ENCODE measurements around the gene UGT1A3. TPM values are rescaled to one million over a fixed set of nuclear protein-coding genes. Genes with fewer than 3 reads are reported as not detected.

UGT1A3 gene
- total and polyA plus RNA-seq, 8 donors = not detected

GRCh38 chr2:233780771-233781170, 51.9 kb downstream of the UGT1A3 start:
- intact Hi-C loops (cut with DNase I) = no loop called here
- H3K4me3 ChIP-seq = no peak overlapping the region
- TF ChIP-seq CTCF (IDR thresholded peaks at IDR 0.05) = no peak
- DNase-seq (no peak), FAIRE-seq (no peak), ATAC-seq (no peak)
- H3K4me1 ChIP-seq = no peaks in the 10 kb centered on the region
- no peaks in the 10 kb centered on the region for H3K9me3 ChIP-seq
- no peak overlapping the region for H3K27ac ChIP-seq
- WGBS, 2 donors = 71 to 83% methylated on average over 4 of the region's 4 CpGs
- no peaks in the 10 kb centered on the region for H3K27me3 ChIP-seq
- no peaks in the 10 kb centered on the region for H3K36me3 ChIP-seq

GRCh38 chr2:233789554-233789953, 60.7 kb downstream of the UGT1A3 start:
- TF ChIP-seq CTCF (IDR thresholded peaks at IDR 0.05) = no peak
- DNase-seq = no peak
- no peaks in the 10 kb centered on the region for H3K9me3 ChIP-seq
- H3K4me1 ChIP-seq = no peaks in the 10 kb centered on the region
- no peak overlapping the region for H3K27ac ChIP-seq
- 85 to 89% methylated on average over 7 of the region's 7 CpGs for WGBS, 2 donors
- intact Hi-C loops (cut with DNase I) = no loop called here
- H3K4me3 ChIP-seq = no peak overlapping the region
- H3K36me3 ChIP-seq = no peaks in the 10 kb centered on the region
- FAIRE-seq = no peak
- H3K27me3 ChIP-seq = no peaks in the 10 kb centered on the region
- ATAC-seq = no peak

- Histone ChIP-seq H3K4me3 (no peak overlapping the region), H3K9me3 (no peaks in the 10 kb centered on the region), H3K27ac (no peak overlapping the region), H3K4me1 (no peaks in the 10 kb centered on the region), H3K27me3 (no peaks in the 10 kb centered on the region), H3K36me3 (no peaks in the 10 kb centered on the region)
- DNase-seq = no peak
- no peak for ATAC-seq
- intact Hi-C loops (cut with DNase I) = no loop called here
- WGBS, 2 donors = 68 to 72% methylated on average over 18 of the region's 18 CpGs
- no peak for TF ChIP-seq CTCF (IDR thresholded peaks at IDR 0.05)
- FAIRE-seq = no peak
Observed at GRCh38 chr2:233791151-233791882, 62.5 kb downstream of the UGT1A3 start.

- no peak for ATAC-seq
- intact Hi-C loops (cut with DNase I) = no loop called here
- no peak for FAIRE-seq
- no peaks in the 10 kb centered on the region for H3K9me3 ChIP-seq
- H3K27me3 ChIP-seq = no peaks in the 10 kb centered on the region
- TF ChIP-seq CTCF (IDR thresholded peaks at IDR 0.05) = no peak
- H3K27ac ChIP-seq = no peak overlapping the region
- no peak for DNase-seq
- no peak overlapping the region for H3K4me3 ChIP-seq
- H3K36me3 ChIP-seq = no peaks in the 10 kb centered on the region
- no peaks in the 10 kb centered on the region for H3K4me1 ChIP-seq
- WGBS, 2 donors = 60% methylated on average over 8 to 9 of the region's 9 CpGs
Observed at GRCh38 chr2:233791883-233792329, 63.1 kb downstream of the UGT1A3 start.

GRCh38 chr2:233792720-233793119, 63.9 kb downstream of the UGT1A3 start:
- no peak for TF ChIP-seq CTCF (IDR thresholded peaks at IDR 0.05)
- Histone ChIP-seq H3K4me1 (no peaks in the 10 kb centered on the region), H3K36me3 (no peaks in the 10 kb centered on the region), H3K27me3 (no peaks in the 10 kb centered on the region), H3K9me3 (no peaks in the 10 kb centered on the region), H3K4me3 (no peak overlapping the region), H3K27ac (no peak overlapping the region)
- DNase-seq (no peak), ATAC-seq (no peak), FAIRE-seq (no peak)
- 75 to 91% methylated on average over 7 of the region's 7 CpGs for WGBS, 2 donors
- intact Hi-C loops (cut with DNase I) = no loop called here

Data from pancreas (tissue), 10 donors.